ENCODE data around the gene LSM3.

Gene LSM3

DNA sequence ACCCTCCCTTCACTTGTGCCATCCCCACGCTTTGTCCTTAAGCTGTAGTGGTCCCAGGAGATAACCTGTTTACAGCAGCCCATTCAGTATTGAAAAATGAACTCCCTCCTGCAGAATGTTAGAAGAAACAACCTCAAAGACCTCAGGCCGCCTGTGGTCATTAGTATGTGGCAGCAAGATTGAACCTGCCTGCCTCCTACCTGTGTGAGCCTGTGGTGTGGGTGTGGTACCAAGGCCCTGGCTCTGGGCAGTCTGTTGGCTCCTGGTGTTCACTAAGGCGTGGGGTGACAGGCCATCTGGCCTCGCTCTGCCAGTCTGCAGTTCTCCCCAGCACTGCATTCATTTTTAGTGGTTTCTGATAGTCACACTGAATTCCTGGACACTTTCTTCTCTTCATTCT is 21.0 kb downstream of the LSM3 start:
- Histone ChIP-seq H3K4me1 (ENCODE audit: control insufficient read depth, insufficient read depth, low read length) (no peaks in the 10 kb centered on the region), H3K4me3 (ENCODE audit: low read length) (no peak overlapping the region), H3K9ac (ENCODE audit: low read length) (no peak overlapping the region), H3K27me3 (ENCODE audit: control insufficient read depth, insufficient read depth, low read length) (no peaks in the 10 kb centered on the region), H3K27ac (ENCODE audit: low read depth, low read length) (no peak overlapping the region), H3K36me3 (ENCODE audit: control insufficient read depth, insufficient read depth, low read length) (peaks cover 4% of the 10 kb centered on the region)

DNA sequence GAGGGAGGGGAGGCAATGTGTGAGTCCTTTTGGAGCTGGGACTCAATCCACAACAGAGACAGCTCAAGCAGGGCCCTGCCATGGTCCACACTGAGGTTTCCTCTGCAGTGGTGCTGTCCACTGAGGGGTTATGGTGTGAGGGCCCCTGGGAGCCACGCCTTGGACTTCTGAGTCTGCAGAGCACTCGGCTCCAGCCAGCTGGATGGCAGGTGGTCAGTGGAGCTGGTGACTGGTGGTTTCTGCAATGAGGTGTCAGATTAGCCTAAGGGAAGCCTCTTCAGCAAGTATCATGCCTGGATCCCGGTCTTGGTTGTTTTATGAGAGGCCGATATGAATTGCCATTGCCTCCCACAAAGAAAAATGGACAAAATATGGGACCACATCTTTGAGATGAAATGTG is 21.7 kb downstream of the LSM3 start:
- Histone ChIP-seq H3K27me3 (ENCODE audit: control insufficient read depth, insufficient read depth, low read length) (no peaks in the 10 kb centered on the region), H3K4me1 (ENCODE audit: control insufficient read depth, insufficient read depth, low read length) (no peaks in the 10 kb centered on the region), H3K36me3 (ENCODE audit: control insufficient read depth, insufficient read depth, low read length) (peaks cover 4% of the 10 kb centered on the region), H3K4me3 (ENCODE audit: low read length) (no peak overlapping the region), H3K27ac (ENCODE audit: low read depth, low read length) (no peak overlapping the region), H3K9ac (ENCODE audit: low read length) (no peak overlapping the region)

DNA sequence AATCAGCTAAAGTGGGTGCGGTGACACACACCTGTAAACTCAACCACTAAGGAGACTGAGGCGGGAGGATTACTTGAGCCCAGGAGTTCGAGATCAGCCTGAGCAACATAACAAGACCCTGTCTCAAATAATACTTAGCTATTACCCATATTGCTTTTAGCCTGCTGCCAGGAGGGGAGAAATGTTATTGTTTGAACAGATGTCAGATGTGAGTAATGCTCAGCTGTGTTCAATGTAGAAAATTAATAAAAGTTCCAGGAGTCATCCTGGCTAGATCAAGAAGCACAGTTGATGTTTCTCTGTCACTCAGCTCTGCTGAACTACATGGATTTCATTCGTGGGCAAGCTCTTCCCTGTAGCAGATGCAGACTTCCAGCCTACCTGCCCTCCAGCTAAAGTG is 22.2 kb downstream of the LSM3 start:
- Histone ChIP-seq H3K27ac (ENCODE audit: low read depth, low read length) (no peak overlapping the region), H3K27me3 (ENCODE audit: control insufficient read depth, insufficient read depth, low read length) (no peaks in the 10 kb centered on the region), H3K4me1 (ENCODE audit: control insufficient read depth, insufficient read depth, low read length) (no peaks in the 10 kb centered on the region), H3K4me3 (ENCODE audit: low read length) (no peak overlapping the region), H3K36me3 (ENCODE audit: control insufficient read depth, insufficient read depth, low read length) (peaks cover 4% of the 10 kb centered on the region), H3K9ac (ENCODE audit: low read length) (no peak overlapping the region)

DNA sequence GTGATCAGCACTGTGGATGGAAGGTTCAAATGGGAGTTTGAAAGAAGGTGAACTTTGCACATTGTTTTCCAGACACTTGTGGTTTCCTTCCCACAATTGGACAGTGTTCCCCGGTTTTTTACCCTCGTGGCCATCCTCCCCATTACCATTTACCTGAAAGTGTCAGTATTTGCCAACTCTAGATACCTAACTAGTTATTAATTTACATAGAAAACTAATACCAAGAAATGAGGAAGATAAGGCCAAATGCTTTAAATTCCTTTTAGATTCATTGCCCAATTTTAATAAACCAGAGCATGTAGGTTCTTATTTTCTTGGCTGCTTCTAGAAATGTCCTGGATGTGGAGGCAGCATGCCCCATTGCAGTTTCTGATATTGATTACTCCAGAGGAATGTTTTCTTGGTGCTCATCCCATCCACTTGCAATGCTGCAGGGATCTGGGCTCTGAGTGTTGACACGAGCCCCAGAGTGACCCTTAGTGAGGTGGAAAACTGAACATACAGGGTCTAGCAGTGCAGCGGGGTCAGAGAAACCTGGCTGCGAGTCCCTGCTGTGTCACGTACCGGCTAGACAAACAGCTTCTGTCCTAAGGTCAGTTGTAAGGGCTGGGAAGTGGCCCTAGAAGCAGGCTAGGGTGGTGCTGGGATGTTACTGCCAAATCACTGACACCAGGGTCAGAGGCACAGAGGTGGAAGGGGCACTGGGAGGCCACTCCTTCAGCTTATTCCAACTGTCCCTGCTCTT is 23.5 kb downstream of the LSM3 start:
- no peaks in the 10 kb centered on the region for H3K27me3 ChIP-seq (ENCODE audit: control insufficient read depth, insufficient read depth, low read length)
- H3K27ac ChIP-seq (ENCODE audit: low read depth, low read length) = no peak overlapping the region
- no peak overlapping the region for H3K4me3 ChIP-seq (ENCODE audit: low read length)
- H3K36me3 ChIP-seq (ENCODE audit: control insufficient read depth, insufficient read depth, low read length) = peaks cover 4% of the 10 kb centered on the region
- H3K9ac ChIP-seq (ENCODE audit: low read length) = no peak overlapping the region
- H3K4me1 ChIP-seq (ENCODE audit: control insufficient read depth, insufficient read depth, low read length) = no peaks in the 10 kb centered on the region

DNA sequence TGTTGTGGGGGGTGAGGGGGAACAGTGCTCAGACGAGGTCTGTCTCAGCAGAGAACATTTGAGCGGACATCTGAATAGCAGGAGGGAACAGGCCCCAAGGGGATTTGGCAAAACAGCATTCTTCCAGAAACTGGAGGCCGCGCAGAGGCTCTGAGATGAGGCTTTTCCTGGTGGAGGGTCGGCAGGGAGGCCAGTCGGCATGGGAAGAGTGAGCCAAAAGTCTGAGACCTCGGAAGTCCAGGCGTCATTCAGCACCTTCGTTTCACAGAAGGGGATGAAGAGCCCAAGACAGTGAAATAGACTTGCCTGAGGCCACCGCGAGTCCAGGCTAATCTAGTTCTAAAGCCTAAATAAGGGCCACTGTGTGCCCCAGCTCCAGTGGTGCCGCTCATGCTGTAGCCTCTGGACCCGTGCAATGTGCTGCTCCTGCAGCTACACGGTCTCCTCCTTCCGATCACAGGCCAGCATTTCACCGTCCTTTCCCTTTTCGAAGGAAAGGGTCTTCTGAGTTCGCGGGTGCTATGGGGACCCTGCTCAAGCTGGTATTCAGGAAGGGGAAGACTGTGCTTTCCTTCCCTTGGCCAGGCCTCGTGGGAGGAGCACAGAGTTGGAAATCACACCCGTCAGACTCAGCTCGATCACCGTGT is 24.4 kb downstream of the LSM3 start:
- H3K27ac ChIP-seq (ENCODE audit: low read depth, low read length) = no peak overlapping the region
- no peak overlapping the region for H3K4me3 ChIP-seq (ENCODE audit: low read length)
- no peak overlapping the region for H3K9ac ChIP-seq (ENCODE audit: low read length)
- no peaks in the 10 kb centered on the region for H3K27me3 ChIP-seq (ENCODE audit: control insufficient read depth, insufficient read depth, low read length)
- peaks cover 4% of the 10 kb centered on the region for H3K36me3 ChIP-seq (ENCODE audit: control insufficient read depth, insufficient read depth, low read length)
- no peaks in the 10 kb centered on the region for H3K4me1 ChIP-seq (ENCODE audit: control insufficient read depth, insufficient read depth, low read length)

DNA sequence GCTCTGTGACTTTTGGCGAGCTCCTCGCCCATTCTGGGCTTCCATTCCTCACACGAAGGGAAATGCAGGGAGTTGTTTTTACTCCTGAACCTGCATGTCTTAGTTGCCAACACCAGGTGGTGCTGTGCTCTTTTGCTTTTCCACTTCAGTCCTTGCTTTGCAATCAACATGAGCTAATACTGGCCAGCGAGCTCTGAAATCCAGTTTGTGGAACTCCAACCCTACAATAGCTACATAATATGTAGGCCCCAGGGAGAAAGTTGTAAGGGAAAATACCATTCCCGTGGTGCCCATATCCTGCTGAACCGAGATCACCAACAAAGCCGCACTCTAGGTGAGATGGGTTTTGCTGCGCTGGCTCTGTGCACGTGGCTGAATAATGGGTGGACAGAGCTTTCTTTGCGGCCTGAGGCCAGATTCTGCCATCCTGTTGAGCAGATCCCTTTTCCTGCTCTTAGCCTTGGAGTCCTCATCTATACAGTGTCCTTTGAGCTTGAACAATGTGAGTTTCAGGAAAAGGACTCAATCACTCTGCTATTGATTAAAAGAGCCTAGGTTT is 25.0 kb downstream of the LSM3 start:
- Histone ChIP-seq H3K4me1 (ENCODE audit: control insufficient read depth, insufficient read depth, low read length) (no peaks in the 10 kb centered on the region), H3K36me3 (ENCODE audit: control insufficient read depth, insufficient read depth, low read length) (peaks cover 4% of the 10 kb centered on the region), H3K9ac (ENCODE audit: low read length) (no peak overlapping the region), H3K27me3 (ENCODE audit: control insufficient read depth, insufficient read depth, low read length) (no peaks in the 10 kb centered on the region), H3K4me3 (ENCODE audit: low read length) (no peak overlapping the region), H3K27ac (ENCODE audit: low read depth, low read length) (no peak overlapping the region)

DNA sequence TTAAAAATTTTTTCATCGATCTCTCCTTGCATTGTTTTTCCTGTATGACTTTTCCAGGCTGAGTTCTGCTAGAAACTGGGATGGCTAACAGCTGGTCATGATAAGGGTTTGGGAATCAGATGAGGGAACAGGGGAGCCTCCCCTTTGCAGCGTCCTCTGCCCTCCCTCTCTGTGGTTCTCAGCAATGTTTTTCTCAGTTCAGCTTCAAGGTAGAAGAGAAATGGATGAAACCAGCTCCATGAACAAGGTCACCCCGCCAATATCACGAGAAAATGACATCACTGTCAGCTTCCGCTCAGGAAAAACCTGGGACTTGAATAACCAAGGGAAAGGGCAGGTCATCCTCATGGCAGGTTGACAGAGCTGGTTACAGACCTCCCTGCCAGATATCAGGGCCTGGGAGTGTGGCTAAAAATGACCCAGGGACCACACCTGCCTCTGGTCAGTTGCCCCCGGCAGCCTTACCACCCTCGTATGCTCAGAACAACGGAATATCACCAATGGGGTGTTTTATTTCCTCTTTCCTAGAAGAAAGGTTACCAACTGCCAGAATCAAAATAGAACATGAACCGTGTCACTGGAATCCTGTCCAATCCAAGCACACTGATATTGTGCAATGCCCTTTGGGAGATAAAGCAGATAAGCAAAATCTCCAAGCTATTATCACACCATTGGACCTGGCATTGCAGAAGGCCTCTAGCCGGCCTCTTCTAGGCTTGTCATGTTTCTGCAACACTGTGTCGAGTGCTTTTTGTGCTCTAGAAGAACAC is 26.1 kb downstream of the LSM3 start:
- Histone ChIP-seq H3K4me3 (ENCODE audit: low read length) (no peak overlapping the region), H3K9ac (ENCODE audit: low read length) (no peak overlapping the region), H3K36me3 (ENCODE audit: control insufficient read depth, insufficient read depth, low read length) (no peaks in the 10 kb centered on the region), H3K27me3 (ENCODE audit: control insufficient read depth, insufficient read depth, low read length) (no peaks in the 10 kb centered on the region), H3K27ac (ENCODE audit: low read depth, low read length) (no peak overlapping the region), H3K4me1 (ENCODE audit: control insufficient read depth, insufficient read depth, low read length) (no peaks in the 10 kb centered on the region)

DNA sequence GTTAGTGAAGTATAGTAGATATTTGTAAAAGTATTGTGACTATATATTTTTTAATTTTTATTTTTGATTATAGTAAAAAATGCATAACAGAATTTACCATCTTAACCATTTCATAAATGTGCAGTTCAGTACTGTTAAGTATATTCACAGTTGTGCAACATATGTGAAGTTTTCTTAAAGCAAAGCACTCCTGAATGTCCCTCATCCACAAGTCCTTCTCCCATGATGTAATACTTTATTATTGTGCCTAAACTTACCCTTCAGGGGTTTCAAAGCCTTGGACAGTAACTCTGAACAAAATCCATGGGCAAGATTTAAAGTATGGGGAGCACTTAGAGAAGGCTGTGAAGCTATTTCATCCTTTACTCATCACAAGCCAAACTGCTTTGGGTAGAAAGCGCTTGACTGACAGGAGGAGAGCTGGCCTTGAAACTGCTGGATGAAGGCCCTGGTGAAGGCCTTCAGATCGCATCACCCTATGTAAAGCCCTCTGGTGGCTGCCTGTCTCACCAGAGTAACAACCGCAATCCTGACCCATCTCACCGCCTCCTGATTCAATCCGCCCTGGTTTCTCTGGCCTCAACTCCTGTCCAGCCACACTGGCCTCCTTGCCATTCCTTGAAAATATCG is 28.0 kb downstream of the LSM3 start:
- Histone ChIP-seq H3K9ac (ENCODE audit: low read length) (no peak overlapping the region), H3K36me3 (ENCODE audit: control insufficient read depth, insufficient read depth, low read length) (no peaks in the 10 kb centered on the region), H3K4me1 (ENCODE audit: control insufficient read depth, insufficient read depth, low read length) (no peaks in the 10 kb centered on the region), H3K27me3 (ENCODE audit: control insufficient read depth, insufficient read depth, low read length) (no peaks in the 10 kb centered on the region), H3K4me3 (ENCODE audit: low read length) (no peak overlapping the region), H3K27ac (ENCODE audit: low read depth, low read length) (no peak overlapping the region)

DNA sequence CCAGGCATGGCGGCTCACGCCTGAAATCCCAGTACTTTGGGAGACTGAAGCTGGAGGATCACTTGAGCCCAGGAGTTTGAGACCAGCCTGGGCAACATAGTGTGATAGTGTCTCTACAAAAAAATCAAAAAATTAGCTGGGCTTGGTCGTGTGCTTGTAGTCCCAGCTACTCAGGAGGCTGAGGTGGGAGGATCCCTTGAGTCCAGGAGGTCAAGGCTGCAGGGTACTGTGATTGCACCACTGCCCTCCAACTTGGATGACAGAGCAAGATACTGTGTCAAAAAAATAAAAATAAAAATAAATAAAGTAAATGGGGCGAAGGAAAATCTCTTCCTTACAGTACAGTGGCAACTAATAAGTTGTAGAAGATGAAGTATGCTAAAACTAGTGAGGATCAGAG is 29.6 kb downstream of the LSM3 start:
- Histone ChIP-seq H3K4me3 (ENCODE audit: low read length) (no peak overlapping the region), H3K36me3 (ENCODE audit: control insufficient read depth, insufficient read depth, low read length) (no peaks in the 10 kb centered on the region), H3K27me3 (ENCODE audit: control insufficient read depth, insufficient read depth, low read length) (no peaks in the 10 kb centered on the region), H3K27ac (ENCODE audit: low read depth, low read length) (no peak overlapping the region), H3K4me1 (ENCODE audit: control insufficient read depth, insufficient read depth, low read length) (no peaks in the 10 kb centered on the region), H3K9ac (ENCODE audit: low read length) (no peak overlapping the region)

DNA sequence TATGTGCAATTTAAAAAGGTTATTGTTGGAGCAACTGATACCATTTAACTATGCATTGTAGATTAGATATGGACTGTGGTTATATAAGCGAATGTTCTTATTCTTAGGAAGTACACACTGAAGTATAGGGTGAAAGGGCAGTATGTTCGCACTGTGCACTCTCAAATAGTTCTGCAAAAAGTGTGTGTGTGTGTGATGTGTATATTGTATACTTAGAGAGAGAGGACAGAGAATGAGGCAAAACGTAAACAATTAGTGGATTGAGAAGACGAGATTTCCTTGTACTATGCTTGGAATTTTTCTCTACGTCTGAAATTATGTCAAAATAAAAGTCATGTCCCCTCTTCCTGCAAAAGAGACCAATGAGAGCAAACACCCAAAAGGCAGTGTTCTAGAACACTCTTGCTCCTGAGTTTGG is 30.4 kb downstream of the LSM3 start:
- H3K4me3 ChIP-seq (ENCODE audit: low read length) = no peak overlapping the region
- no peak overlapping the region for H3K27ac ChIP-seq (ENCODE audit: low read depth, low read length)
- H3K27me3 ChIP-seq (ENCODE audit: control insufficient read depth, insufficient read depth, low read length) = no peaks in the 10 kb centered on the region
- no peak overlapping the region for H3K9ac ChIP-seq (ENCODE audit: low read length)
- H3K4me1 ChIP-seq (ENCODE audit: control insufficient read depth, insufficient read depth, low read length) = no peaks in the 10 kb centered on the region
- H3K36me3 ChIP-seq (ENCODE audit: control insufficient read depth, insufficient read depth, low read length) = no peaks in the 10 kb centered on the region

DNA sequence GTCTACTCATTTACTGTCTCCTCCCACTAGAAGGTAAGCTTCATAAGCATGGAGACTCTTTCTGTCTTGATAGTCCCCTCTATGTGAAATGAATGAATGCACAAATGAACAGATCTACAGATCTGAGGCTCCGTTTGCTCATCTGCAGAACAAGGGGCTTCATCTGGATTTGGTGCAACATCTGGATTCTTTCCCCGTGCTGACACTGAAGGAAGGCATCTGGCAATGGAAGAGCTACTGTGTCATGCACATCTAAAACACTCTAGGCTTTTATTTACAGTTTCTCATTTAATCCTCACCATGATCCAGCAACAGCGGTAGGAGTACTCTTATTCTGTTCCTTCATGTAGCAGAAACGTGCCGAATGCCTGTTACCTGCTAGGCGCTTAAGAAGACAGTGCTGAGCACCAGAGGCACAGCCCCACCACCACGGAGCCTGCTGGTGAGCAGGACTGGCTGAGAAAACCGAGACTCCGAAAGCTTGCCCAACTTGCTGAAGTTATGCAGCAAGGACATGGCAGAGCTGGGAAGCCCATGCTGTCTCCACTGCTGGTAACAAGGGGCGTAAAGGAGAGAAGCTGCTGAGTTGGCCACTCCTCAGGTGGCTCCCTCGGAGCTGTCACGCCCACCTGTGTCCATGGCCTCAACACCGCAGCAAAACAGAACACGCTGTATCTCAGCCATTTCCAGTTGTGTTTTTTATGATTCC is 31.1 kb downstream of the LSM3 start:
- Histone ChIP-seq H3K4me3 (ENCODE audit: low read length) (no peak overlapping the region), H3K4me1 (ENCODE audit: control insufficient read depth, insufficient read depth, low read length) (no peaks in the 10 kb centered on the region), H3K27ac (ENCODE audit: low read depth, low read length) (no peak overlapping the region), H3K36me3 (ENCODE audit: control insufficient read depth, insufficient read depth, low read length) (no peaks in the 10 kb centered on the region), H3K27me3 (ENCODE audit: control insufficient read depth, insufficient read depth, low read length) (no peaks in the 10 kb centered on the region), H3K9ac (ENCODE audit: low read length) (no peak overlapping the region)

DNA sequence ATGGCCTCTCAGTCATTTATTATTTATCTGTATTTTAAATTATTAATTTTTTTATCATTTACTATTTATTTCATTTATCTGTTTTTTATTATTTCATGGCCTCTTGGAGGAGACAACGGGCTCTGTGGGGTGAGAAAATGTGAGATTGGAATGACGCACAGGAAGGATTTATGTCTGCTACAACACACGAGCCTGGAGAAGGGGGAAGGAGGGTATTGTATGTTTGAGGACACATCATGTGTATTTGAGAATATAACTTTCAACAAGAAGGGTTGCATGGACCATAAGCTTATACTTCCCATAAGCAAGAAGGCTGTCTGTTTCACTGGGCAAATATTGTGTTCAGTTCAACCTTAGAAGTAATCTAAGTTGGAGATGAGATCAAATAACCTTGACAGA is 31.7 kb downstream of the LSM3 start:
- H3K27ac ChIP-seq (ENCODE audit: low read depth, low read length) = no peak overlapping the region
- H3K4me1 ChIP-seq (ENCODE audit: control insufficient read depth, insufficient read depth, low read length) = no peaks in the 10 kb centered on the region
- H3K4me3 ChIP-seq (ENCODE audit: low read length) = no peak overlapping the region
- H3K9ac ChIP-seq (ENCODE audit: low read length) = no peak overlapping the region
- no peaks in the 10 kb centered on the region for H3K27me3 ChIP-seq (ENCODE audit: control insufficient read depth, insufficient read depth, low read length)
- H3K36me3 ChIP-seq (ENCODE audit: control insufficient read depth, insufficient read depth, low read length) = no peaks in the 10 kb centered on the region

All from rectal smooth muscle tissue (tissue), 1 donor.